Renal cortex interstitium (tissue), 11 donors: Measurements from ENCODE around the gene SHH. TPM values are rescaled to one million over a fixed set of nuclear protein-coding genes. Genes with fewer than 3 reads are reported as not detected.

Experiments
- DNase-seq, 11 donors: peaks; one replicate each; pipeline ENCODE4 v3.0.0-alpha.2; 2013; ENCODE audit warnings: low read depth in 9 of 11, low spot score in 4 of 11; ENCODE audit errors: extremely low read depth in 1 of 11
- polyA plus RNA-seq, 3 donors: library from polyadenylated mRNA; unstranded; fragments of 120-200 nt; gene quantifications; one replicate each; pipeline ENCODE4 v1.2.1, GENCODE V29; 2013; ENCODE audit not compliant: insufficient read length in 3 of 3

The SHH gene
- polyA plus RNA-seq, 3 donors: 1.1 to 3.3 (median 2.3) TPM

DNA sequence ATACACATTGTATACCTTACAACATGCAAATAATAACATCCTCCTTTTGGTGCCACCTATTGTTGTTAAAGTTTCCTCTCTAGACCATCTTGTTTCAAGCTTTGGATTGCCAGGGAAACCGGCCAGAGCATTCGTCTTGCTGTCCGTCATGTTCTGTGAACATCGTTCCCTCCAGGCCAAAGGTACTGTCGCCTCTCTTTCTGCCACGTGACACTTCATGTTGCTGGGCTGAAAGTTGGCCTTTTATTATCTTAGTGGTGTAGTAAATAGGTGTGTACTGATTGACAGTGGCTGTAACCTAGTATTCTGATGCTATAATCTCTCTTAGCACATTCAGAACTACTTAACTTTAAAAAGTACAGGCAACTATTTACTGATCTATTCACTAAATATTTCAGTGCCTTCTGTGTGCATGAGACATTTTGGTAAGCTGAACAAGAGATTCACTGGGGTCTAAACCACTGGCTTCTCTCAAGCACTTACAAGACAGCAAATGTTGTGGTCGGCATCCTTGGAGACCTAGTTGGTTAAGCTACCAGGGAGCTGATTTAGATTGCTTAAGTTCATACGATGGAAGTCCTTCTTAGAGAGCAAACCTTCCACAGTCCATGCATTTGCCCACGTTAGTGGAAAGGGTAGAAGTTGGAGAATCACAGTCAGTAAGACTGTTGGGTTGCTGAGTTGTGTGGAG lies 52.4 kb downstream of the SHH start:
- DNase-seq: no peak

DNA sequence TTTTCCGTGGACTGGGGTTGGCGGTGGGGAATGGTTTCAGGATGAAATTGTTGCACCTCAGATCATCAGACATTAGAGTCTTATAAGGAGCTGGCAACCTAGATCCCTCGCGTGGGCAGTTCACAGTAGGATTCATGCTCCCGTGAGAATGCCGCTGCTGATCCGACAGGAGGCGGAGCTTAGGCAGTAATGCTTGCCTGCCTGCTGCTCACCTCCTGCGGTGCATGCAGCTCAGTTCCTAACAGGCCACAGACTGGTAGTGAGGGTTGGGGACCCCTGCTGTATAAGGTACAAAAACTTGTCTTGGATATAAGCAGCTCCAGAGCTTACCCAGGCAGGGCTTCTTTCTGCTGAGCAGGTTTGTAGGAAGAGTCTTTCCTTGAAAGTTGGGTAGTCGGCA lies 53.9 kb downstream of the SHH start:
- no peak for DNase-seq

DNA sequence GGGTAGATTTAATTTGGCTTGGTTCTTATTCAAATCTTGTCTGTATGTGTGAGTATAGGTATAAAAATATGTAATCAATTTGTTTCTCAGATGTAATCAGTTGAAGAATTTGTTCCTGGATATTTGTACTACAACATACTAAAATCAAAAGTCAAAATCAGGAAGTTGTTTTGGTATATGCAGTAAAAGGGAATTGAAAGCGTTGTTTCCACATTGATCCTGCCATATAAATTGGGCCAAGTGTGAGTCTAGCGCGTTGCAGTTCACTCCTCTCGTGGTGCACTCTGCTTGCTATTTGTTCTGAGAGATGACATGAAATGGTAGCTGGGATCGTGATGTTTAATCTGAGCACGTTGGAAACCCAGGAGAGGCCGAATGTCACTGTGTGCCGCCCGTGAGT lies 55.9 kb downstream of the SHH start:
- DNase-seq: no peak

DNA sequence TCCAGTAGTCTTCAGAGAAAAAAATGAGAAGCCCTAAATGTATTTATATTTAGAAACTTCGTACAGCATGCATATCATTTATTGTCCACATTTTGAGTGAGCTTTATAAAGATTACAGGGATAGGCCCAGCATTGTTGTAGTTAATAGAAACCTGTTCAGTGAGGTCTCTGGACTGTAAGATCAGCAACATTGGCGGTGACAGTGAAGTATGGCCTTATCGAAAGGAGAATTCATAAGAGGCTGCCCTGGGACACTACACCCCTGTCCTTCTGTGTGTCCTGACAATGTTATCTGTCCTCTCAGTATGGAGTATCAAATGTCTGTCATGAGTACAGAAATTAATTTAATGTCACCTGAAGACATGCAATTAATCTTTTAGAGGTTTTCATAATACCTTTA lies 57.2 kb downstream of the SHH start:
- no peak for DNase-seq

DNA sequence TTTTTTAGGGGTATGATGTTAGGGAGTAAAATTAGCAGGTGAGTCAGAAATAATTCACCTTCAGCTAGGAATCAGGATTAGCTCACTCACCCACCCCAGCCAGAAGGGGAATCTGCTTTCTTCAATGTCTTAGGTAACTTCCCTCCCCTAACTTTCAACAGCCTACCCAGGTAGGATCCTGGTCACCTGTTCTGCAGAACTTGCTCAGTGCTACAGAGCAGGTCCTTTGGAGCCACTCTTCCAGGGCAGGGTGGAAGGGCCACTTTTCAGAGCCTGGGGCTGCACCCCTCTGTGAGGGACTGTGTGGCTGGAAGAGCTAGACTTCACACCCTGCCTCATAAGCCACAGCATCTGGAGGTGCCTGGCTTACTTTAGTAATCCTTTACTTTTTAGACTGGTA lies 58.1 kb downstream of the SHH start:
- DNase-seq: no peak

DNA sequence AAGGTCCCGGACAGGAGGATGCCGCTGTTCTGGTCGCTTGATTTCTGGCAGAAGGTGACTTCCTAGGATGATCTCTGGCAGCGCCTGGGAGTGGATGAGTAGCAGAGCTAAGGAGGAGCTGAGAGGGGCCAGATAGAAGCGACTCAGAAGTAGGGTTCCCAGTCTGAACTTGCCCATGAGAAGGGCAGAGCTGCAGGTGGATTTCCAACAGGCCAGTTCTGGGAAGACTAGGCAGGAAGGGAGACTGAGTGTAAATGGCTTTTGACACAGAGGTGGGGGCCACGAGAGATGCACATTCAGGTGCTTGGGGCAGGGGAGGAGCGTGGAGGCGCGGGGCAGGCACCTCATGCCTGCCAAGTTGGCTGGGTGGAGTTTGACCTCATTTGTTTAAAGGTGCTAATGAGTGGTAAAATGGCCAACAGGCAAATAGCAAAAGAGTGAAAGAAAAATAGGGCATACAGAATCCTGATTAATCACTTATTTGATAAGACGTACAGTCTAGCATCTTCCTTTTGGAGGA lies 58.8 kb downstream of the SHH start:
- DNase-seq: no peak

DNA sequence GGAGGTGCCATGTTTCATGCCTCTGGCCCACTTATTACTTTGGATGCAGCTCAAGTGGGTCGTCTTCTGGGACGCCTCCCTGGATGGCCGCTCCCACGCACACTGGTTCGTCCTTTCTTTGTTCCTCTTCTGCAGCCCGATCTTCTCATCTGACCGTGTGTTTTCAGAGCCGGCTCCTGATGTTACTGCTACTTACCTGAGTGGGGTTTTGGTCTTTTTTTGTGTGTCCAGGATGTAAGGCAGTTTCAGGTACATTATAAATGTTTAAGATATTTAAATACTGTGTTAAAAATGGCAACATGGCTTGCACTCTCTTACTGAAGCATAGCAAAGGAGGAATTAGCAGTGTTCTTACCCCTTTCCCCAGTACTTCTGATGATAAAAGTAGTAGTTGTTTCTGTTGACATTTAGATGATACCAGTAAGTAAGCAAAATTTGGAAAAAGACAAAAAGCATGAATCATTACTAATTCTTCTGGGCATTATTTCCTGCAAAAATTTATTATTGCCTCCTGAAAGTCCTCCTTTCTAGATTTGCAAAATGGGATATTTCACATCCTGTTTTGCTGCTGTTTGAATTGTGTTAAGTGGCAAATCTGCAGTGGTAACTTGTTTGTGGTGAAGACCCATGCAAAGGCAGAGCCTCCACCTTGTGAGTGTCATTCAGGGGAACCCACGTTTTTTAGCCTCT lies 59.4 kb downstream of the SHH start:
- no peak for DNase-seq

DNA sequence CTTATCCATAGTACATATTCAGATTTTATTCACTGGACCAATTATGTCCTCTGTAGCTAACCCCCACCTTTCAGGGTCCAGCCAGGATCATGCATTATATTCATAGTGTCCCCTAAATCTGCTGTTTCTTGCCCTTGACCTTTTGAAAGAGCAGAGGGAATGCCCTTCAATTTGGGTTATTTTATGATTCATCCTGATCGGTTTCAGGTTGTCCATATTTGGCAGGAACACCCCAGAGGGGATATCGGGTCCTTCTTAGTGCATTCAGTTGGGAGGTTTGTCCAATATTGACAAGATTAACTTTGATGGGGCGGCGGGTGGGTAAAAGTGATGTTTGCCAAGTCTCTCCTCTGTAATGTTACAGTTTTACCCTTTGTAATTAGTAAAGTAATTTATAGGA lies 60.9 kb downstream of the SHH start:
- no peak for DNase-seq

DNA sequence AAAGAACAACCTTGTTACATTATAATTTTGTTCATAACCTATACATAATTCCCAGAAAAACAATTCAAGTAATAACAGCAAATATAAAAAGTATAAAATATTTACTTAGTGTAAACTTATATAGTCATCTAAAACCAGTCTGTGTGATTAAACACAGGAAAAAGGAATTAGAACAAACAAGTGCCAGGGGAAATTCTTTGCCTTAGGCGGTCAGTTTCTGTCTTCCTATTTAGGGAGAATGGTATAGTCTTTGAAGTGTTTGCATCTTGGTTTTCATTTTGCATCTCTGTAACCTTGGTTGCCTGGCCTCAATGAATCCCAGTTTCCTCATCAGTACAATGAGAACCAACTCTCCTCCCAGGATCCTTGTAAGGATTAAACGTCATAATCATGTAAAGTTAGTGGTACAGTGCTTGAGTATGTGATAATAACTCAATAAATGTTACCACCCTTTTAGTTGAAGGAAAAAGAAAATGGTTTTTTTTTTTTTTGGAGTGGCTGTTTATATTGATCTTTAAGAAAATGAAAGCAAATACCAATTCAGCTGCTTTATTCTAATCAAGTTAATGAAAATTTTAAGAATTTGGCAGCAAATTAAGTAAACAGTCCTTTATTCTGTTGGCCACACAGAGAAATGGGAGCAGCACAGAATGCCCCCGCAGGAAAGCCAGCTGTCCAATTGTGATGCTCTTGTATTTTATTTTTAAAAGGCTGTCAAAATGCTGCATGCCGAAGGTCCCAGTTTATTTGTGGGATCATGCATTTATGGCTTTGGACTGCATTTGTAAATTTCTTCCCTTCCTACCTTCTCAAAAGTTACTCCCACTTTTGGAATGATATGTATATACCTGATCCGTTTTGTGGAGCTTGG lies 61.8 kb downstream of the SHH start:
- DNase-seq: no peak

Other genes with a start within 250 kb of the SHH start
- 10 to 100 TPM; 31.6 to 45.8 (median 37.7) TPM for gene RBM33, start 167.8 kb downstream of the SHH start, polyA plus RNA-seq